Smooth muscle cell (in vitro differentiated cells): ENCODE measurements around the gene ARRB1. TPM values are rescaled to one million over a fixed set of nuclear protein-coding genes. Genes with fewer than 3 reads are reported as not detected.

Experiments
- DNase-seq: peaks from one replicate; lab custom pipeline; 2025; ENCODE audit not compliant: unreplicated experiment; lab: John Stamatoyannopoulos, UW
- H2AFZ ChIP-seq: fragments of 200-600 bp; sonication (generic); 2 replicates; pipeline ENCODE4 v1.6.0; 2016; ENCODE audit warnings: antibody characterized with exemption, low read depth, mild to moderate bottlenecking
- H3F3A ChIP-seq: fragments of 200-600 bp; sonication (generic); 2 replicates; pipeline ENCODE4 v1.6.0; 2017; ENCODE audit warnings: antibody characterized with exemption, low read depth
- H3K27ac ChIP-seq: fragments of 200-600 bp; sonication (generic); 2 replicates; pipeline ENCODE4 v1.5.1; 2016; ENCODE audit warnings: low read depth, mild to moderate bottlenecking
- H3K27me3 ChIP-seq: fragments of 200-600 bp; sonication (generic); 2 replicates; pipeline ENCODE4 v1.6.1; 2016; ENCODE audit warnings: low read depth, mild to moderate bottlenecking
- H3K36me3 ChIP-seq: fragments of 200-600 bp; sonication (generic); 2 replicates; pipeline ENCODE4 v1.5.1; 2016; ENCODE audit warnings: low read depth
- H3K4me1 ChIP-seq: fragments of 200-600 bp; sonication (generic); 2 replicates; pipeline ENCODE4 v1.5.1; 2016; ENCODE audit warnings: low read depth
- H3K4me2 ChIP-seq: fragments of 200-600 bp; sonication (generic); 2 replicates; pipeline ENCODE4 v1.6.0; 2016; ENCODE audit warnings: mild to moderate bottlenecking
- H3K4me3 ChIP-seq: fragments of 200-600 bp; sonication (generic); 2 replicates; pipeline ENCODE4 v1.5.1; 2016; ENCODE audit warnings: mild to moderate bottlenecking
- H3K79me2 ChIP-seq: fragments of 200-600 bp; sonication (generic); 2 replicates; pipeline ENCODE4 v1.6.0; 2016; ENCODE audit warnings: low read depth, mild to moderate bottlenecking
- H3K9ac ChIP-seq: fragments of 200-600 bp; sonication (generic); 2 replicates; pipeline ENCODE4 v1.6.0; 2016; ENCODE audit warnings: low read depth
- H3K9me3 ChIP-seq: fragments of 200-600 bp; sonication (generic); replicated peaks from 2 replicates; pipeline ENCODE4 v1.5.1; 2016; ENCODE audit warnings: low read depth
- H4K20me1 ChIP-seq: fragments of 200-600 bp; sonication (generic); 2 replicates; pipeline ENCODE4 v1.6.0; 2016; ENCODE audit warnings: low read depth
- CTCF ChIP-seq: fragments of 200-600 bp; sonication (generic); IDR thresholded peaks from 2 replicates; pipeline ENCODE4 v1.5.1; 2017; ENCODE audit warnings: borderline replicate concordance, mild to moderate bottlenecking, antibody characterized with exemption; ENCODE audit not compliant: insufficient read depth, poor library complexity, severe bottlenecking
- WGBS: methylation state at CpG from one replicate; pipeline ENCODE4 v1.1.7; 2016; ENCODE audit warnings: low lambda C conversion rate; 5-methylcytosine and 5-hydroxymethylcytosine counted together
- polyA plus RNA-seq: library from polyadenylated mRNA; unstranded; fragments of >200 nt; fragmentation: Nextera tagmentation; extraction: Ambion mirVana; gene quantifications from 2 replicates; pipeline ENCODE4 v1.2.1, GENCODE V29; 2016
- total RNA-seq: library from RNA; depleted of rRNA; stranded (reverse); fragments of >200 nt; gene quantifications from 2 replicates; pipeline ENCODE4 v1.2.3, GENCODE V29; 2014

ARRB1 gene
- total and polyA plus RNA-seq, 2 experiments from 2014 or later = 4.6 to 16.9 TPM

- H3K27me3 ChIP-seq = peaks cover 53% of the 10 kb centered on the region
- H3K27ac ChIP-seq = no peak overlapping the region
- H2AFZ ChIP-seq = no peak overlapping the region
- H3K4me1 ChIP-seq = no peaks in the 10 kb centered on the region
- H3K4me3 ChIP-seq = peak overlapping the region; percentile 51
- no peak for TF ChIP-seq CTCF
- H3K9me3 ChIP-seq = no peaks in the 10 kb centered on the region
- no peaks in the 10 kb centered on the region for H3K79me2 ChIP-seq
- peak overlapping the region; percentile 89 for H3K4me2 ChIP-seq
- DNase-seq = no peak
- no peaks in the 10 kb centered on the region for H4K20me1 ChIP-seq
- 13% methylated on average over 69 of the region's 72 CpGs for WGBS
- no peaks in the 10 kb centered on the region for H3F3A ChIP-seq
- no peak overlapping the region for H3K9ac ChIP-seq
- H3K36me3 ChIP-seq = no peaks in the 10 kb centered on the region
These were observed 109.4 kb downstream of the ARRB1 start for GRCh38 chr11:75241906-75242644.

DNA sequence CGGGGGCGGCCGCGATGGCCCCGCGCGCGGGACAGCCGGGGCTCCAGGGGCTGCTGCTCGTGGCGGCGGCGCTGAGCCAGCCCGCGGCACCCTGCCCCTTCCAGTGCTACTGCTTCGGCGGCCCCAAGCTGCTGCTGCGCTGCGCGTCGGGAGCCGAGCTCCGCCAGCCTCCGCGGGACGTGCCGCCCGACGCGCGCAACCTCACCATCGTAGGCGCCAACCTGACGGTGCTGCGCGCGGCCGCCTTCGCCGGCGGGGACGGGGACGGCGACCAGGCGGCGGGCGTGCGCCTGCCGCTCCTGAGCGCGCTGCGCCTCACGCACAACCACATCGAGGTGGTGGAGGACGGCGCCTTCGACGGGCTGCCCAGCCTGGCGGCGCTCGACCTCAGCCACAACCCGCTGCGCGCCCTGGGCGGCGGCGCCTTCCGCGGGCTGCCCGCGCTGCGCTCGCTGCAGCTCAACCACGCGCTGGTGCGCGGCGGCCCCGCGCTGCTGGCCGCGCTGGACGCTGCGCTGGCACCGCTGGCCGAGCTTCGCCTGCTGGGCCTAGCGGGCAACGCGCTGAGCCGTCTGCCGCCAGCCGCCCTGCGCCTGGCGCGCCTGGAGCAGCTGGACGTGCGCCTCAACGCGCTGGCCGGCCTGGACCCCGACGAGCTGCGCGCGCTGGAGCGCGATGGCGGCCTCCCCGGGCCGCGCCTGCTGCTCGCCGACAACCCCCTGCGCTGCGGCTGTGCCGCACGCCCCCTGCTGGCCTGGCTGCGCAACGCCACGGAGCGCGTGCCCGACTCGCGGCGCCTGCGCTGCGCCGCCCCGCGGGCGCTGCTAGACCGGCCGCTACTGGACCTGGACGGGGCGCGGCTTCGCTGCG is 110.2 kb downstream of the ARRB1 start:
- H3K79me2 ChIP-seq = no peaks in the 10 kb centered on the region
- no peaks in the 10 kb centered on the region for H3F3A ChIP-seq
- peak overlapping the region; percentile 51 for H3K4me3 ChIP-seq
- H3K9me3 ChIP-seq = no peaks in the 10 kb centered on the region
- H3K27me3 ChIP-seq = peaks cover 53% of the 10 kb centered on the region
- H3K36me3 ChIP-seq = no peaks in the 10 kb centered on the region
- H2AFZ ChIP-seq = no peak overlapping the region
- no peaks in the 10 kb centered on the region for H3K4me1 ChIP-seq
- H3K9ac ChIP-seq = no peak overlapping the region
- TF ChIP-seq CTCF = peak; percentile 73
- DNase-seq = peak; percentile 58
- no peak overlapping the region for H3K27ac ChIP-seq
- WGBS = 1% methylated on average over 118 of the region's 140 CpGs
- no peaks in the 10 kb centered on the region for H4K20me1 ChIP-seq
- H3K4me2 ChIP-seq = peak overlapping the region; percentile 89

- Histone ChIP-seq H2AFZ (peak within 1 kb of the TSS; percentile 49), H3K27me3 (peaks cover 53% of the 10 kb centered on the region), H4K20me1 (no peaks in the 10 kb centered on the region), H3F3A (no peaks in the 10 kb centered on the region), H3K9me3 (no peaks in the 10 kb centered on the region), H3K79me2 (no peaks in the 10 kb centered on the region), H3K4me1 (no peaks in the 10 kb centered on the region), H3K36me3 (no peaks in the 10 kb centered on the region), H3K27ac (no peak within 1 kb of the TSS), H3K4me2 (peak within 1 kb of the TSS; percentile 89), H3K4me3 (peak within 1 kb of the TSS; percentile 51), H3K9ac (no peak within 1 kb of the TSS)
- no peak for DNase-seq
- 5% methylated on average over 35 of the region's 58 CpGs for WGBS
- no peak for TF ChIP-seq CTCF
These were observed 111.0 kb downstream of the ARRB1 start, which contains the start of gene TPBGL for GRCh38 chr11:75240311-75241035. Gene TPBGL, plus strand, starts transcription at chr11:75240774. Its CDS starts 276 bp downstream, at chr11:75241050.
